ENCODE measurements around the gene MAGEA11.
"Not testable (repeated sequence)": the region's sequence is repeated elsewhere in the genome, so short reads cannot be mapped to it uniquely, and the experiment has no call there.

DNA sequence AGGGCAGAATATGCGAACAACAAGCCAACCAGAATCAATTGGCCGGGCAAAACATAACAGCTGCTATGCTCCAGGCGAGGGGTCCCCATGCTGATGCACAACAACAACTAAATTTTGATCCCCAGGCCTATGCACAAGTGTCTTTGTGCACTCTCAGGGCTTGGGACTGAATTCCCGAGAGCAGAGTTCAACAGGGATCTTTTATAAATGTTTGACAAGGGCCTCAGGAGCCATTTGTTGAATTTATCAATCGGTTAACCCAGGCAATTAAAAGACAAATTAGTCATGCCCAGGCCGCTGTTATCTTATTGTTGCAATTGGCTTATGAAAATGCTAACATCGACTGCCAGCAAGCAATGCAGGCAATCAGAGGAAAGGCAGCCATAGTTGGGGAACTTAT lies 9.4 kb downstream of the MAGEA11 start:
- TF ChIP-seq CTCF (IDR thresholded peaks at IDR 0.05; ENCODE audit: insufficient read depth, low read length, poor library complexity, severe bottlenecking); EZH2phosphoT487 (conservative IDR thresholded peaks at IDR 0.05; ENCODE audit: low read length): not testable (repeated sequence)

All from SU-DHL-6 (cell line).